AG10803 (cell line): Measurements from ENCODE around the gene STK38.

ENCODE experiments used
- DNase-seq: peaks from one replicate; pipeline ENCODE4 v3.0.0; 2010; ENCODE audit warnings: low read depth
- H3K4me3 ChIP-seq: 2 replicates; pipeline ENCODE4 v1.5.1; 2011; ENCODE audit warnings: mild to moderate bottlenecking, low read length, control low read depth
- CTCF ChIP-seq: conservative IDR thresholded peaks from 2 replicates; pipeline ENCODE4 v1.5.1; 2011; ENCODE audit warnings: mild to moderate bottlenecking, low read length, control low read depth, inconsistent platforms

Gene STK38

GRCh38 chr6:36563237-36563927 is 16.1 kb upstream of the STK38 start:
- DNase-seq, result no peak
- H3K4me3 ChIP-seq, result no peak overlapping the region
- TF ChIP-seq CTCF, result no peak

GRCh38 chr6:36560822-36561221 is 13.5 kb upstream of the STK38 start:
- no peak for DNase-seq
- TF ChIP-seq CTCF, result no peak
- no peak overlapping the region for H3K4me3 ChIP-seq

GRCh38 chr6:36559011-36559793 is 11.9 kb upstream of the STK38 start:
- H3K4me3 ChIP-seq, result no peak overlapping the region
- DNase-seq, result no peak
- TF ChIP-seq CTCF, result no peak

GRCh38 chr6:36556281-36556680 is 9.0 kb upstream of the STK38 start:
- no peak for TF ChIP-seq CTCF
- DNase-seq, result no peak
- no peak overlapping the region for H3K4me3 ChIP-seq

GRCh38 chr6:36555750-36556252 is 8.5 kb upstream of the STK38 start:
- no peak overlapping the region for H3K4me3 ChIP-seq
- DNase-seq, result no peak
- TF ChIP-seq CTCF, result no peak

GRCh38 chr6:36550473-36551000 is 3.3 kb upstream of the STK38 start:
- TF ChIP-seq CTCF, result no peak
- no peak overlapping the region for H3K4me3 ChIP-seq
- no peak for DNase-seq

- TF ChIP-seq CTCF, result no peak
- H3K4me3 ChIP-seq, result no peak overlapping the region
- DNase-seq, result no peak
Measured at GRCh38 chr6:36548401-36548743, 1.1 kb upstream of the STK38 start.
